ENCODE data around the gene CFAP57. TPM values are rescaled to one million over a fixed set of nuclear protein-coding genes. Genes with fewer than 3 reads are reported as not detected.

CFAP57 gene
- total and polyA plus RNA-seq, 9 donors: 0.13 to 13.2 (median 0.71) TPM

DNA sequence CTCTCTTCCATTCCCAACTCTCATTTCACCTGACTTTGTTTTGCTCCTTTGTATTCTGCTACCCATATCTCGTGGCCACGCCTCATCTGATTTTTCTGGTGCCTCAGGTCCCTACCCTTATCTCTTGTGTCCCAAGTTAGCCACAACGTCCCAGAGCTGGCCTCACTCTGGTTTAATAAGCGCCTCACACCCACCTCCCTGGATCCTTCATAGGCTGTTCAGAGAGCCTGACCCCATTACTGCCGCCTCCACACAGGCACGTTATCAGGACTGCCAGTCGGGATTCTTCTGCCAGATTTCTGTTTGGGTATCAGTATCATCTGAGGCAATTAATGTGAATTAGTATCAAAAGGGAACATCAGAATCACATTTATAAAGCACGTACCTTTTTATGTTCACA, 62.9 kb downstream of the CFAP57 start:
- intact Hi-C loops (cut with DNase I): loop anchor here in 2 of 4 donors (10.0 kb wide), 2 partner anchors 130 to 180 kb away; partner anchors contain the start of gene ELOVL1 (in 1 of the 2)

DNA sequence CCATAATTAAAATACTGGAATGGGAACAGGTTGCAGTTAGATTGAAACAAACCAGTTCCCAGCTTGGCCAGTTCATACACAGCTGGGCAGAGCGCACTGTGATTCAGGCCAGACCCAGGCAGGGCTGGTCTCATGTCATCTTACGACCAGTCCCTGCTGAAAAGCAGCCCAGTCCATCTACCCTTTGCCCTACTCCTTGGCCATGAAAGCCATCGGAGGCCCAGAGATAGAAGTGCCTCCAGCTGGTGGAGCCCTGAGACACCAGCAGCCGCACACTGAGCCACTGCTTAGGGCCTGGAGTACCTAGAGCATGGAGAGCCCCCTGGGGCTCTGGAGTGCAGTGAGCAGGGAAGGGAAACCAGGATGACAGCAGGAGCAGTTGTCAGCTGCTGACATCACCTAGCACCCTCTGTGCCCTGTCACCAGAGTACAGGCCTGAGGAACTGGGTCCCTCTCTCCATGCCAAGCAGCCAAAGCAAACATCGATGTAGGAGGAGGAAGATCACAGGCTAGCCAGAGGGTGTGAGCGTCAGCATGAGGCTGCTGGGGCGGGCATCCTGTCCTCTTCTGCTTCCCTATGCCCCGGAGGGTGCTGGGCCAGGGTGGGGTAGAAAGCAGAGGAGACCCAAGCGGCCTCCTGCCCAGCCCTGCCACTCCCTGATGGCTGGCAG, 63.5 kb downstream of the CFAP57 start:
- no peak overlapping the region for H3K27ac ChIP-seq
- intact Hi-C loops (cut with DNase I): loop anchor here in 2 of 4 donors (10.0 kb wide), 2 partner anchors 129 to 179 kb away; partner anchors contain the start of gene ELOVL1 (in 1 of the 2)
- H3K27me3 ChIP-seq: no peaks in the 10 kb centered on the region
- no peaks in the 10 kb centered on the region for H3K4me1 ChIP-seq (ENCODE audit: insufficient read depth)
- TF ChIP-seq, protein P1, sequence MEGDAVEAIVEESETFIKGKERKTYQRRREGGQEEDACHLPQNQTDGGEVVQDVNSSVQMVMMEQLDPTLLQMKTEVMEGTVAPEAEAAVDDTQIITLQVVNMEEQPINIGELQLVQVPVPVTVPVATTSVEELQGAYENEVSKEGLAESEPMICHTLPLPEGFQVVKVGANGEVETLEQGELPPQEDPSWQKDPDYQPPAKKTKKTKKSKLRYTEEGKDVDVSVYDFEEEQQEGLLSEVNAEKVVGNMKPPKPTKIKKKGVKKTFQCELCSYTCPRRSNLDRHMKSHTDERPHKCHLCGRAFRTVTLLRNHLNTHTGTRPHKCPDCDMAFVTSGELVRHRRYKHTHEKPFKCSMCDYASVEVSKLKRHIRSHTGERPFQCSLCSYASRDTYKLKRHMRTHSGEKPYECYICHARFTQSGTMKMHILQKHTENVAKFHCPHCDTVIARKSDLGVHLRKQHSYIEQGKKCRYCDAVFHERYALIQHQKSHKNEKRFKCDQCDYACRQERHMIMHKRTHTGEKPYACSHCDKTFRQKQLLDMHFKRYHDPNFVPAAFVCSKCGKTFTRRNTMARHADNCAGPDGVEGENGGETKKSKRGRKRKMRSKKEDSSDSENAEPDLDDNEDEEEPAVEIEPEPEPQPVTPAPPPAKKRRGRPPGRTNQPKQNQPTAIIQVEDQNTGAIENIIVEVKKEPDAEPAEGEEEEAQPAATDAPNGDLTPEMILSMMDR (IDR thresholded peaks at IDR 0.05): no peak
- TF ChIP-seq POLR2A (IDR thresholded peaks at IDR 0.05) (no peak), EP300 (IDR thresholded peaks at IDR 0.05) (no peak)
- 79 to 83% (median 81%) methylated on average over 9 of the region's 9 CpGs for WGBS, 3 donors
- H3K4me3 ChIP-seq: no peak overlapping the region
- no peaks in the 10 kb centered on the region for H3K36me3 ChIP-seq
- no peaks in the 10 kb centered on the region for H3K9me3 ChIP-seq
- no peak for DNase-seq

More for the DNA sequence above, 62.9 kb downstream of the CFAP57 start:
- no peak for DNase-seq
- H3K27ac ChIP-seq: no peak overlapping the region
- no peak for TF ChIP-seq POLR2A (IDR thresholded peaks at IDR 0.05)
- WGBS, 3 donors: 66 to 73% (median 71%) methylated on average over 8 of the region's 8 CpGs
- no peaks in the 10 kb centered on the region for H3K27me3 ChIP-seq
- H3K36me3 ChIP-seq: no peaks in the 10 kb centered on the region
- no peaks in the 10 kb centered on the region for H3K9me3 ChIP-seq
- no peak overlapping the region for H3K4me3 ChIP-seq
- H3K4me1 ChIP-seq (ENCODE audit: insufficient read depth): peaks cover 4% of the 10 kb centered on the region

DNA sequence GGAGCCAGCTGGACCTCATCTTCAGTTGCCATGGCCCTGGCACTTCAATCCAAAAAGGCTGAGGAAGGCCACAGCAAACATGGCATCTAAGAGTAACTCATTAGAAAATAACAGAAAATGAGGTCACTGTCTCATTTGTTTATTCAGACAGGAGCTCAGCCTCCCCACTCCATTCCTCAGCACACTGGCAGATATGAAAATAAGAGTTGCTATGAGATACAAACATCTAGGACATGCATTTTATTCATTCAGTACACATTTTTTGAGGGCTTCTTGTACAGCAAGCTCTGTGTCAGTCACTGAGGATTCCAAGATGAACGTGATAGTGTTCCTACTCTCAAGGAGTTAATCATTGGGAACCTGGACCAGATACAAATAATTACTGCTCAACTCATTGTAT, 65.0 kb downstream of the CFAP57 start:
- no peak for DNase-seq
- no peak overlapping the region for H3K4me3 ChIP-seq
- TF ChIP-seq POLR2A (IDR thresholded peaks at IDR 0.05): no peak
- TF ChIP-seq, protein P1 (IDR thresholded peaks at IDR 0.05): no peak
- no peak for TF ChIP-seq EP300 (IDR thresholded peaks at IDR 0.05)
- H3K27me3 ChIP-seq: no peaks in the 10 kb centered on the region
- H3K4me1 ChIP-seq (ENCODE audit: insufficient read depth): no peaks in the 10 kb centered on the region
- H3K36me3 ChIP-seq: no peaks in the 10 kb centered on the region
- no peak overlapping the region for H3K27ac ChIP-seq
- intact Hi-C loops (cut with DNase I): loop anchor here in 2 of 4 donors (10.0 kb wide), 2 partner anchors 128 to 178 kb away; partner anchors contain the start of gene ELOVL1 (in 1 of the 2)
- WGBS, 3 donors: 50 to 67% (median 62%) methylated on average over 1 of the region's 1 CpG
- no peaks in the 10 kb centered on the region for H3K9me3 ChIP-seq

DNA sequence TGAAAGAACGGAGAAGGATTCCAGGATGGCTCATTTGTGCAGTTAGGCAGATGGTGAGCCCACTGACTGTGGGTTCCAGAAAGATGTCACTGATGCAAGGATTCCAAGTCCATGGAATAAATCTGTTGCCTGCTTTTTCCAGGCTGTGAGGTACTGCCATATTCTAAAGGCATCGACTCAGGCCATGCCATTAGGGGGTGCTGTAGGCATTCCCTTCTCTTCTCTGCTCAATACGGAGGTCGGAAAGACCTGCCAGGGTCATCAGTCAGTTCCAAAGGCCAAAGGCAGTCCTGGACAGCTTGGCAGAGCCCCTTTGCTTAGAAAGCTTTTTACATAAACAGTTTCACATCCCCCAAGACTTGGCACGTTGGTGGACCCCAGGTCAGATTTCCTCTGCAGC, 66.0 kb downstream of the CFAP57 start:
- TF ChIP-seq POLR2A (IDR thresholded peaks at IDR 0.05) (no peak), EP300 (IDR thresholded peaks at IDR 0.05) (no peak)
- TF ChIP-seq, protein P1 (IDR thresholded peaks at IDR 0.05): no peak
- Histone ChIP-seq H3K4me1 (ENCODE audit: insufficient read depth) (no peaks in the 10 kb centered on the region), H3K27ac (no peak overlapping the region), H3K9me3 (no peaks in the 10 kb centered on the region), H3K36me3 (no peaks in the 10 kb centered on the region), H3K27me3 (no peaks in the 10 kb centered on the region), H3K4me3 (no peak overlapping the region)
- WGBS, 3 donors: 11 to 14% (median 13%) methylated on average over 5 of the region's 5 CpGs
- intact Hi-C loops (cut with DNase I): loop anchor here in 2 of 4 donors (10.0 kb wide), 2 partner anchors 127 to 177 kb away; partner anchors contain the start of gene ELOVL1 (in 1 of the 2)
- peak in 4 of 5 donors; percentile 30 to 69 (median 42) for DNase-seq

DNA sequence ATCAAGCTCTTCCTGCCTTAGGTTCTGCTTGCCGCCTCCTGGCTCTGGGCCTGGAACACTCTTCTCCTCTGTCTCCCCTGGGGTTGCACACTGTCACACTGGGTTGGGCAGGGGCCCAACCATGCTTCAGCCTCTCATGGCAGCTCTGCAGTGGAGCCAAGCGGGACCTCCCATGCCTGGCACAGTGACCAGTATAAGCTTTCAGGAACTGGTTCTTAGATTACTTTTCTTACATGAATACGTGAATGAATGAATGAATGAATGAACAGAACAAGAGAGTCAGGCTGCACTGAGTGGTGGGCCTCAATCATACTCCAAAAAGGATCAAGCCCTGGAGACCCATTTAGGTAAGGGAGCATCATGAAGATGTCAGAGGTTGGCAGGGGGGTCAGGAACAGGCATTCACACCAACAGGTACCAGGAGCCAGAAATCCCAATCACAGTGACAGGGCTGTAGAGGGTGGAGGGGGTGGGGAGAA, 66.9 kb downstream of the CFAP57 start:
- Histone ChIP-seq H3K27ac (no peak overlapping the region), H3K27me3 (no peaks in the 10 kb centered on the region), H3K9me3 (no peaks in the 10 kb centered on the region), H3K4me3 (no peak overlapping the region), H3K36me3 (no peaks in the 10 kb centered on the region), H3K4me1 (ENCODE audit: insufficient read depth) (no peaks in the 10 kb centered on the region)
- DNase-seq: no peak
- WGBS, 3 donors: 88 to 89% (median 88%) methylated on average over 3 of the region's 3 CpGs
- intact Hi-C loops (cut with DNase I): loop anchor here in 2 of 4 donors (10.0 kb wide), 2 partner anchors 126 to 176 kb away; partner anchors contain the start of gene ELOVL1 (in 1 of the 2)
- TF ChIP-seq EP300 (IDR thresholded peaks at IDR 0.05) (no peak), POLR2A (IDR thresholded peaks at IDR 0.05) (no peak)
- TF ChIP-seq, protein P1 (IDR thresholded peaks at IDR 0.05): no peak

Measured in ovary (tissue), 9 donors.